Measurements from ENCODE around the gene SDHB. TPM values are rescaled to one million over a fixed set of nuclear protein-coding genes. Genes with fewer than 3 reads are reported as not detected.

The SDHB gene
- total RNA-seq, 1 experiment from 2014 or later = 159 TPM

- BruUV-seq (replicated peaks) = no TSS peak
- H3K36me3 ChIP-seq (ENCODE audit: control insufficient read depth in 1 of 2, insufficient read depth in 2 of 2, low read length in 2 of 2) = no peaks in the 10 kb centered on the region
- no peak overlapping the region for H3K27ac ChIP-seq (ENCODE audit: low read depth, low read length)
- H2AFZ ChIP-seq (ENCODE audit: low read depth, low read length, poor library complexity, severe bottlenecking) = no peak overlapping the region
- H3K4me1 ChIP-seq (ENCODE audit: control insufficient read depth in 1 of 2, insufficient read depth in 2 of 2, low read length in 2 of 2) = peaks cover 0 to 5% of the 10 kb centered on the region in 2 experiments; a peak in 1 of 4 replicates
- ChIA-PET POLR2A (no interaction called here), RAD21 (ENCODE audit: low non-redundant PET in 1 of 2, low total read pairs in 2 of 2, uncharacterized antibody in 2 of 2, unreplicated experiment in 2 of 2) (no interaction called here), CTCF (no interaction called here)
- H4K20me1 ChIP-seq (ENCODE audit: insufficient read depth) = no peaks in the 10 kb centered on the region
- ATAC-seq (no peak), DNase-seq (ENCODE audit: low read depth, low spot score) (no peak)
- TF ChIP-seq FOSL1 (IDR thresholded peaks at IDR 0.05; ENCODE audit: low read depth) = no peak
- no peaks in the 10 kb centered on the region for H3K27me3 ChIP-seq (ENCODE audit: insufficient read depth, low read length)
- H3K79me2 ChIP-seq (ENCODE audit: insufficient read depth, low read length) = no peaks in the 10 kb centered on the region
- H3K9me2 ChIP-seq (ENCODE audit: insufficient read depth) = no peaks in the 10 kb centered on the region
- intact Hi-C loops (cut with micrococcal nuclease) = no loop called here
- no peaks in the 10 kb centered on the region for H3K9me3 ChIP-seq (ENCODE audit: control insufficient read depth in 1 of 2, insufficient read depth in 1 of 2, low read depth in 1 of 2, low read length in 2 of 2)
- no peak overlapping the region for H3K4me2 ChIP-seq (ENCODE audit: low read length)
- H3K4me3 ChIP-seq (replicated peaks in 1 of 2; ENCODE audit: low read depth in 1 of 2, low read length in 2 of 2) = no peak overlapping the region
- no peak overlapping the region for H3K9ac ChIP-seq (ENCODE audit: low read length)
Measured at GRCh38 chr1:17095141-17095540, 41.3 kb upstream of the SDHB start.

DNA sequence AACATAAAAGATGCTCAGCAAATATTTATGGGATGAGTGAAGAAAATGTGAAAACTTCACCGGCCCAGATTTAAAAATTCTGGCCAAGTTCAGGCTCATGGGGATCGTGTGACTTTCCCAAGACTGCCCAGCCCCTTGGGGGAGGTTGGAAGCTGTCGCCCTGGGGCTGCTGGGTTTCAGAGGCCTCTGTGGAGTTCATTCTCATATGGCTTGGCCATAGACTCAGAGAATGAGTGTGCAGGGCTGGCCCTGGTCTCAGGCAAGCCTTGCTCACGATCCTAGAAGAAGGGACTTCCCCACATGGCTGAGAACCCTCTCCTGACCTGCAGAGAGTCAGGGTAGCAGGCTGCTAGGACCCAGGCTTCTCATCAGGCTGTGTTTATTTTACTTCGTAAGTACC, 40.8 kb upstream of the SDHB start:
- POLR2A ChIA-PET = no interaction called here
- no peak overlapping the region for H2AFZ ChIP-seq (ENCODE audit: low read depth, low read length, poor library complexity, severe bottlenecking)
- DNase-seq (ENCODE audit: low read depth, low spot score) = no peak
- RAD21 ChIA-PET (ENCODE audit: low non-redundant PET in 1 of 2, low total read pairs in 2 of 2, uncharacterized antibody in 2 of 2, unreplicated experiment in 2 of 2) = no interaction called here
- H3K4me3 ChIP-seq (replicated peaks in 1 of 2; ENCODE audit: low read depth in 1 of 2, low read length in 2 of 2) = no peak overlapping the region
- intact Hi-C loops (cut with micrococcal nuclease) = no loop called here
- no peaks in the 10 kb centered on the region for H3K79me2 ChIP-seq (ENCODE audit: insufficient read depth, low read length)
- no peaks in the 10 kb centered on the region for H3K9me2 ChIP-seq (ENCODE audit: insufficient read depth)
- BruUV-seq (replicated peaks) = no TSS peak
- H3K4me1 ChIP-seq (ENCODE audit: control insufficient read depth in 1 of 2, insufficient read depth in 2 of 2, low read length in 2 of 2) = peaks cover 0 to 5% of the 10 kb centered on the region in 2 experiments; a peak in 1 of 4 replicates
- TF ChIP-seq ATF3 (IDR thresholded peaks at IDR 0.05) = no peak
- TF ChIP-seq ELF1 (IDR thresholded peaks at IDR 0.05; ENCODE audit: borderline replicate concordance, low read depth) = no peak
- no peak for TF ChIP-seq CTCF (IDR thresholded peaks at IDR 0.05 in 2 of 3, conservative IDR thresholded peaks at IDR 0.05 in 1 of 3; ENCODE audit: borderline replicate concordance in 1 of 3, insufficient read depth in 1 of 3, low read depth in 2 of 3, low read length in 2 of 3)
- no peak for TF ChIP-seq FOSL1 (IDR thresholded peaks at IDR 0.05; ENCODE audit: low read depth)
- TF ChIP-seq SIN3A (IDR thresholded peaks at IDR 0.05; ENCODE audit: low read depth) = no peak
- no peak for TF ChIP-seq POLR2A (IDR thresholded peaks at IDR 0.05; ENCODE audit: borderline replicate concordance, extremely low read depth, insufficient read depth, insufficient read length)
- TF ChIP-seq ZFX (IDR thresholded peaks at IDR 0.05) = no peak
- no peak for TF ChIP-seq SRF (IDR thresholded peaks at IDR 0.05; ENCODE audit: low read depth)
- TF ChIP-seq SP1 (IDR thresholded peaks at IDR 0.05; ENCODE audit: low read depth) = no peak
- no peak for TF ChIP-seq POLR2AphosphoS5 (IDR thresholded peaks at IDR 0.05; ENCODE audit: low read depth, low read length)
- no peak overlapping the region for H3K27ac ChIP-seq (ENCODE audit: low read depth, low read length)
- H3K27me3 ChIP-seq (ENCODE audit: insufficient read depth, low read length) = no peaks in the 10 kb centered on the region
- ATAC-seq = no peak
- H4K20me1 ChIP-seq (ENCODE audit: insufficient read depth) = no peaks in the 10 kb centered on the region
- no peak overlapping the region for H3K9ac ChIP-seq (ENCODE audit: low read length)
- no peaks in the 10 kb centered on the region for H3K36me3 ChIP-seq (ENCODE audit: control insufficient read depth in 1 of 2, insufficient read depth in 2 of 2, low read length in 2 of 2)
- H3K4me2 ChIP-seq (ENCODE audit: low read length) = no peak overlapping the region
- CTCF ChIA-PET = no interaction called here
- no peaks in the 10 kb centered on the region for H3K9me3 ChIP-seq (ENCODE audit: control insufficient read depth in 1 of 2, insufficient read depth in 1 of 2, low read depth in 1 of 2, low read length in 2 of 2)
